GM21717 (cell line): Measurements from ENCODE around the gene LIX1.
"Not testable (repeated sequence)": the region's sequence is repeated elsewhere in the genome, so short reads cannot be mapped to it uniquely, and the experiment has no call there.

Experiments used
- ATAC-seq: cut with Tn5 transposase; IDR thresholded peaks from one replicate; pipeline ENCODE4 v1.9.1; 2021; ENCODE audit warnings: mild to moderate bottlenecking, moderate library complexity; ENCODE audit not compliant: unreplicated experiment

Gene LIX1

DNA sequence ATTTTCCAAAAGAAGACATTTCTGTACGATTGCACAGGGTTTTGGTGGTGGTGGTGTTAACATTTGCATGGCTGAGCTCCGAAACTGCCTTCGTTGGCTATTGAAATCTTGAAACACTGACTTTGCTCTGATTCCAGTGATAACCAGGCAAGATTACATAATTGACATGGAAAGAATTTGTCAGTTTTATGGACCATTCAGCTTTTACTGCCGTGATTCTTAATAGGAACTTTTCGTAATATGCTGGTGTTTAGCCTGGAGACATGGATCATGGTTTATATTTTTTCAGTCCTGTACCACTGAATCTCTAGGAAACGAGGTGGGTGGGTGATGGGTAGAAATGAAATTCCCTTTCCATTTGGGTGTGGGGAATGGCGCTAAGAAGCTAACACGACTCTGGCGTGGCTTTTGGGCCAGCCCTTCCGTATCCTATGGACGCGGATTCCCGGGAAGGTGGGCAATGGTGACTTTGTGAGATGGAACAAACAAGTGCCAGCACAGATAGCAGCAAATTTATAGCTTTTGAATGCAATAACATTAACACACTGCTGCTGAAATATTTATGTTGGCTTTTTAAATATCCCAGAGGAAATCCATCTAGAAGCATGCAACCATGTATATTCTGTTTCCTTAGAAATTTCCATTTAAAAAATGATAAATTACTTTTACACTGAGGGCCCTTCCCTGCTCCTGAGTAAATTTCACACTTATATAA, 36.8 kb downstream of the LIX1 start:
- ATAC-seq, result no peak

DNA sequence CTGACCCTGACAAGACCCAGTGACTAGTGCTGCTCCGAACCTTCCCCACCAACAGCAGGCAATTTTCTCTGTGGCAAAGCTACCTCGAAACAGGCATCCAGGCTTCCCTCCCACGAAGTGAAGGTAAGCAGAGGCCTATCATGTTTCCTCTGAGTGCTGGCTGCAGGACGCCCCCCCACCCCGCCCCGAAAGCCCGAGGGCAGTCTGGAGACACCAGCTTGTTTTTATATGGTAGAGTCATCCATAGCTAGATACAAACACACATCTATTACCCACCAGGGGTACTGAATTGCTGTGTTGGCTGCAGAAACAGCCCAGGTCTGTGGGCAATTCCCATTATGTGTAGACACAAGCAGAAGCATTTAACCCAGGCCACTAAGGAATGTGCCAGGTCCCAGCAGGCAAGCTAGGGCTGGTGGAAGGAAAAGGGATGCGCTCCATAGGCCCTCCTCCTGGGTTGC, 40.4 kb downstream of the LIX1 start:
- ATAC-seq, result no peak

DNA sequence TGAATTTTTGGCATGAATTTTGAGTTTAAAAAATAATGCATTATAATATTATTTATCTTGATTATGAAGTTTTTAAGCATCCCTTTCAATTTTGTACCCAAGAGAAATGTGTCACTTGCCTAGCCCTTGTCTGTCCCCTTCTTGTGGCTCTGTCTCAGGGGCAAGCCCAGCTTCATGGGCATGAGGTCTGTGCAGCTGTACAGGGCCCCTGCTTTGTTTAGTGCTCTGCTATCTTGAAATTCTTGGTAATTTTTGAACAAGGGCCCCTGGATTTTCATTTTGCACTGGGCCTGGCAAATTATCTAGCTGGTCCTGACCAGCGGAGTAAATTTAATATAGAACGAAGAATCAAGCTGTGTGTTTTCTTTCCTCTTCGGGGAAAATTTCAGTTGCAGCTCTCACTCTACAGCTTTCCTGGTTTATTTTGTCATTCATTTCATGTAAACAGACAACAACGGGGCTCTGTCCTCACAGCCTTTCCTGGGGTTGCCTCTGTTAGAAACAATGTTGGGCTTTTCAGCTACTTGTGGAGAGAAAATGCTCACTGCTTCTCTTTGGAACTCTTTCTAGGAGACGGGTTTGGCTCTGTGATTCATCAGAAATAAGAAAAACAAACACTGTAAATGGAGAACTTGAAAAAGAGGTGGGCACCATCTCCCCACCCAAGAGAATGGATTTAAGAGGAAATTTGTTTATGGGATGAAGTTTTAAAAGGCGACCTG, 41.1 kb downstream of the LIX1 start:
- ATAC-seq, result no peak

DNA sequence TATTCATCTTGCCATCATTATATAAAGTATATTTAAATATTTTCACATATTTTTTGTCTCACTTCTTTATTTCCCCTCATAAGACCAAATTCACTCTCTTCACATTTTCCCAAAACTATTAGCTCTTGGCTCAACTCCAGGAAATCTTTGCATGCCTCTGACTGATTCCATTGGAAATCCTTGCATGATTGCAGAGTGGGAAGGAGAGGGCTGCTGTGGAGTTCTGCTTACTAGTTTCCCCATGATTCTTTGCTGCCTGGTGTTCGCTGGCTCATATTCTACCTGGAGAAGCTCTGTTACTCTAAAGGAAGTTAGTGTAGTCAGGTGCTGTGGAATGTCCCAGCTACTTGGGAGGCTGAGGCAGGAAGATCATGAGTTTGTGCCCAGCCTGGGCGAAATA, 41.9 kb downstream of the LIX1 start:
- no peak for ATAC-seq

DNA sequence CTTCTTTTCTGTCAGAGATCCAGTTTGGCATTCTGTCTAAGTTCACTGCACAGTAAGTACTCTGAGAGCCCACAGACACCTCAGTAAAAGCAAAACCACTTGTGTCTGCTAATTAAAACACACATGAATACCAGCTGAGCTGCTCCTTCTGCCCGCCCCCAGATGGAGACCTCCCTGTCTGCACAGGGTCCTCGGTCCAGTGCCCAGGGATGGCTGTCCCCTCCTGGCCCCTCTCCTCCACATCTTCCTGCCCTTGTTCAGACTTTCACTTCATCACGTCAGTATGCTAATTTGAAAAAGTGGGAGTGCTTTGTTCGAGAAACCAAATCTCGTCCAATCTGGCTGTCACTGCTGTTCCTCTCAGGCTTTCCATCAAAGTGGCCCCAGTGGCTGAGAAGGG, 43.5 kb downstream of the LIX1 start:
- ATAC-seq, result no peak

DNA sequence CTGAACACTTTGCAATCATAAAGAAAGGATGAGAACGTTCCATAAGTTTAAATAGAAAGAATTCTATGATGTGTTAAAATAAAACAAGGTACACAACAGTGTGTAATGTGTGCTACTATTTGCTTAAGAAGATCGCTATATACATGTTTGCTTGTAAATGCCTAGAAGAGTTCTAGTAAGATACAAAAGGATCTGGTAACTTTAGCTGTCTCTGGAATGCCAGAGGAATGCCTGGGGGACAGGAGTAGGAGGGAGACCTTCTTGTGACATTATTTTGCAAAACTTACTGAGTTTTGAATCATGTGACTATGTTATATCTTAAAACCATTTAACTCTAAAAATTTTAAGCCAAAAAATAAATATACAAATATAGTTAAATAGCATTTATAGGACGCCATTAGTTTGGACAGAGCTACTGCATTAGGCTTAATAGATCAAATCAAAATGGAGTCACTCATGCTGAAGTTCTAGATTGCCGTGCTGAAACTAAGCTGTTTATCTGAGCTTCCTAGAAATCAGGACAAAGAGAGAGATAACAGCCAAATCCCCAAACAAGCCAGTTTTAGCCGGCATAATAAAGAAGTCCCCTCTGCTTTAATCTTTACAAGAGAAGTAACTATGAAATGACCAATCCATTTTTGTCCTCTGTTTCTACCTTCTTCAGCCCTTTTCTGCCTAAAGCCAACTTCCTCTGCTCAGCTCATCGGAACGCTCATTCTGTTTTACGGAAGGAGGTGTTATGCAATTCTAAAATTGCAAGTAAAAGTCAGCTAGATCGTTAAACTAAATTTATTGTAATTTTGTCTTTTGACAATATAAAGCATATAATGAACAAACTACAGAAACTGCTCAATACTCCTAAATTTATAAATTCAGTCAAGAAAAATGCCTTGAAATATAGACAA, 44.8 kb downstream of the LIX1 start:
- no peak for ATAC-seq

DNA sequence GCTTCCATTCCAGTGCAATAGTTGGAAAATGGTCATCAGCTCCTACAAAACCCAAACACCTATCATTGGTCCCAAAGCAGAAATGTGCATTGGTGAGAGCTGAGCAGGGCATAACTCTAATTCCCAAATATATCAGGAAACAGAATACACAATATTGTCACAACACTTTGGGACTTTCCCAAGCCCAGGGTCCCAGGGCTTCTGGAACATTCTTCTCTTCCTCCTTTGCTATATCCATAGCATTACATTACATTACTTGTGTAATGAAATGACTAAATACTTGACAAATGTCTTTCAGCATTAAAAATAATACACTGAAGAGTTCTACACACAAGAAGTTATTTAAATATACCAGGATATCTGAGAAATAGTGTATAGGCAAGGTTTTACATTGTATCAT, 45.6 kb downstream of the LIX1 start:
- ATAC-seq, result no peak

DNA sequence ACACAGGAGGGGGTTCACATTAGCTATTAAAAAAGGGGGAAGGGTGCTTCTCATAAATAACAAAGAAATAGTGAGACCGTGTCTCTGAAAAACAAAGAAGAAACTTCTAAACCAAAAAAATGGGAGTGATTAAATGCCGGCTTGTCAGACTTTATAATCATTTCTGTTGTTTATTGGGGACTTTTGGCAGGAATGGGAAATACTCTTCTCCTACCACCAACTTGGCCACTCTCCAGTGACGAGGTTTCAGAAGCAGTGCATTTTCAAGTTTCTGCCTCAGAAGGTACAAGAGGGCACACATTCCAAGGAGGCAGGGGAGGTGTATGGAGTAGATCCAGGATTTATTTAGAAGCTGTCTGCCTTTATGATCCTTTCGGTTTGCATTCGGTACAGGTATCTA, 46.2 kb downstream of the LIX1 start:
- ATAC-seq, result no peak

DNA sequence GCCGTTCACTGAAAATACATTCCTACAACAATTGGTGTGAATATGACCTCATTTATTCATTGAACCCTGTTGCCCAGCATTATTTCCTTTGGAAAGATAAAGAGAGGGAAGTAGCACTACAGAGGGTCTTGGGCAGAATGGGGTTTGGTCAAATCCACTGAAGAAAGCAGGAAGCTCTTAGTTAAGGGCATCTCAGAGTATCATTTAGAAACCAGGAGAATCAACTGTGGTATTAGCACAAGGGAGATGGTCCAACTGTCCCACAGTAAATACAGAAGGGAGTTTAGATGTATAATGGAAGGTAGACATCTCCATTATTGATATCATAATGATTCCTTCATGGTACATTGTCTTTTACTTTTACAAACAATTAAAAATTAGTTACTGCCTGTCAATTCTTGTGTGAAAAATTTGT, 47.1 kb downstream of the LIX1 start:
- ATAC-seq, result peak; percentile 61

DNA sequence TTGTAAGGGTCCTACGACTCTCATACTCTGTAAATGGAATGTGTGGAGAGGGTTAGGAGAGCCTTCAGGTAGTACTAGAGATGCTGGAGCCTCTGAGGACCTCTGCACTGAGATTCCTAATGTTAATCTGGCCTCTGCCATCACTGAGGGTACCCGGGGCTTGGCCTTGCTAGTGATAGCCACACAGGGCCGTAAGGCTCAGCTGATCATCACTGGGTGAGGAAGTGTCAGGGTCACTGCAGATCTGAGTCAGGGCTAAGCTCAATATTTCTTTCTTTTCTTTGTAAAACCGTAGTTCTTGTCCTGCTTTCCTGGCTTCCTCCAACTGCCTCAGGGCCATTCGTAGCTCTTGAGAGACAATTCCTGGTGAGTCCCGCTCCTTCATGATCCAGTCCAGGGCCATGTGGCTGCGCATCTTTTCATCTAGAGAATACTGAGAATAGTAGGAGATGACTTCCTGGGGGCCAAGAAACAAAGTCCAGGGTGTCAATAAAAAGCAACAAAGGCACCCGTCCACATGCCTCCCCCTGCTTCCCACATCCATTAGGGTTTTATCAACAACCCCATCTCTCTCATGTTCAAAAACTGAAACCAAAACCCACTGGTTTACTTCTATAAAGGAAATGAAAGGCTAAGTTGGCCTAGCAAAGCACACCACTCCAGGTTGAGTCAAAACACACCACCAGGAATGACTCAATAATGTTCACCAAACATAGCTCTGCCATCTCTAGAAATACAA, 47.7 kb downstream of the LIX1 start:
- ATAC-seq, result peak; percentile 100

DNA sequence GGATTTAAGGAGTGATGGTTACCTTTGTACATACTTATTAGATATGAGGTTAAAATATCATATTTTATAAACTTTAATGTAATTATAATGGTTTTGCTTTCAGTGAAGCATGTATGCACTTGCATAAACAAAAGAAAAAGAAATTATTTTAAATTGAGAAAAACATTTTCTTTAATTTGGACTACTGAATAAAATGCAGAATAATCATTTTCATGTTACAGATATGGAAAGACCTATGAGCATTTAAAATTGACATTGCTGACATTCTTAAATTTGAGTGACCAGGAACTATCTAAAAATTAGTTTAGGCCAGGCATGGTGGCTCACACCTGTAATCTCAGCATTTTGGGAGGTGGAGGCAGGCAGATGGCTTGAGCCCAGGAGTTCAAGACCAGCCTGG, 49.2 kb downstream of the LIX1 start:
- ATAC-seq, result no peak

DNA sequence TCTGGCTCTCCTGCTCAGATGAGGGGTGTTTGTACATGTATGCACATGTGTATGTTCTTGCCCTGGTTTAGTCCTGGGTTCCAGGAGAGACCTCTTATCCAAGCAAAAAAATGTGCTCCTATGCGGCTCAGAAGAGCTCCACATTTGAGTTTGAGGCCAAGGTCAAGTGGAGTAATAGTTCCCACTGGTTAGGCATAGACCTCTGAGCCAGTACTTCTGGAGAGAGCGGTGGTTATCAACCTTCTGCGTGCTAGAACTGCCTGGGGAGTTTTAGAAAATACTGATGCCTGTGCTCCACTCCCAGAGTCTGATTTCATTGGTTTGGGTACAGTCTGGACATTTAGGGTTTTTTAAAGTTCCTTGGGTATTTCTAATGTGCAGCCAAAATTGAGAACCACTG, 51.5 kb downstream of the LIX1 start:
- ATAC-seq, result no peak

DNA sequence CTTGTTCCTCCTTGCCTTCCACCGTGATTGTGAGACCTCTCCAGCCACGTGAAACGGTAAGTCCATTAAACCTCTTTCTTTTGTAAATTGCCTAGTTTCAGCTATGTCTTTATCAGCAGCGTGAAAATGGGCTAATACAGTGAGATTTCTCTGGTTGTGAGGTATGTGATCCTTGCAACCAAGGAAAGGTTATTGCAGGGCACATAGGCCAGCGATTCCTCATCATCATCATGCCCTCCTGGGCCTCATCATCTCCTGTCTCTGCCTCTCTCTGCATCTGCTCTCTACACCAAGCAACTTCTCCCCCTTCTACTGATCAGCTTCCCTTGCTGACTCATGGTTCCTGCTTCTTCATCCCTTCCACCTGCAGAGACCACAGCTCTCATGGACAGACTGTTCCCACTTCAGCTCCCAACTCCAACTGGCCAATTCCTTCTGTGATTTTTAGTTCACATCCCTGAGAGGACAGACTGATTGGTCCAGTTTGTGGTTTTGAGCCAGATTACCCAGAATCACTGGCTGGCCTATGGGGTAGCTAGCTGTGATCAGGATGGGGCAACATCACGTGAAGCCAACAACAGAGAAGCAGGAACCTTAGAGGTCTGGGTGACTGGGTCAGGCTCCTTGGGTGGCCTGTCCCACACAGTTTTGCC, 53.1 kb downstream of the LIX1 start:
- no peak for ATAC-seq

DNA sequence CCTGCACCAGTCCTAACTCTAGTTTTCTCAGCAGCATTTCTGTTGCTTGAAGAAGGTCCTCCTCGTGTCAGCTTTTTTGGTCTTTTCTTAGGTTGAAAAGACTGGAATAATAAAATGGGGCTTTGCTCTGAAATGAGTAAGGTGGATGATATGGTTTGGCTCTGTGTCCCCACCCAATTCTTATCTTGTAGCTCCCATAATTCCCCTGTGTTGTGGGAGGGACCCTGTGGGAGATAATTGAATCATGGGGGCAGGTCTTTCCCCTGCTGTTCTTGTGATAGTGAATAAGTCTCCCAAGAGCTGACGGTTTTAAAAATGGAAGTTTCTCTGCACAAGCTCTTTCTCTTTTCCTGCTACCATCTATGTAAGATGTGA, 53.6 kb downstream of the LIX1 start:
- ATAC-seq, result no peak

DNA sequence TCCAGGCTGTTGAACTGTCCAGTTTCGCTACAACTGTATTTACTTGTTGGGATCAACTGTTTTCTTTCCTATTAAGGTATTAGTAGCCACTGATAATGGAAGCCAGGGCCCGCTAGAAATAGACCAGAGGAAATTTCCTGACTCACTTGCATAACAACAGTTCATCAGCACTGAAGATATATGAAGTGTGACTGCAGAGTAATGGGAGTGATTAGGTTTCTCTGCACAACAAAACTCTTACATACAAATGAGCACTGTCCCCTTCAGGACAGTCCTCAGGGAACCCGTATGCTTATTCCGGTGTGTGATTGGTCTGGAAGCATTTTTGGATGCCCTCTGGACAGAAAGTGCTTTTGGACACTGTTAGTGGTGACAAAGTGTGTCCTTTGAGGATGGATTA, 55.3 kb downstream of the LIX1 start:
- ATAC-seq, result no peak

DNA sequence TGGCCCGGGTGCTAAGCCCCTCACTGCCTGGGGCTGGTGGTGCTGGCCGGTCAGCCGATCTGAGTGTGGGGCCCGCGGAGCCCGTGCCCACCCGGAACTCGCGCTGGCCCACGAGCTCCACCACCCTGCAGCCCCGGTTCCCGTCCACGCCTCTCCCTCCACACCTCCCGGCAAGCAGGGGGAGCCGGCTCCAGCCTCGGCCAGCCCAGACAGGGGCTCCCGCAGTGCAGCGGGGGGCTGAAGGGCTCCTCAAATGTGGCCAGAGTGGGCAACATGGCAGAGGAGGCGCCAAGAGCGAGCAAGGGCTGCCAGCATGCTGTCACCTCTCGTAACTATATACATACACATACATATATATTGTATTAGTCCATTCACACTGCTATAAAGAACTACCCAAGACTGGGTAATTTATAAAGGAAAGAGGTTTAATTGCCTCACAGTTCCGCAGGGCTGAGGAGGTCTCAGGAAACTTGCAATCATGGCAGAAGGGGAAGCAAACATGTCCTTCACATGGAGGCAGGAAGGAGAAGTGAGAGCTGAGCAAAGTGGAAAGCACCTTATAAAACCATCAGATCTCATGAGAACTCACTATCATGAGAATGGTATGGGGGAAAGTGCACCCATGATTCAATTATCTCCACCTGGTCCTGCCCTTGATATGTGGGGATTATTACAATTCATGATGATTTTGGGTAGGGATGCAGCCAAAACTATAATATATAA, 56.8 kb downstream of the LIX1 start:
- no peak for ATAC-seq

DNA sequence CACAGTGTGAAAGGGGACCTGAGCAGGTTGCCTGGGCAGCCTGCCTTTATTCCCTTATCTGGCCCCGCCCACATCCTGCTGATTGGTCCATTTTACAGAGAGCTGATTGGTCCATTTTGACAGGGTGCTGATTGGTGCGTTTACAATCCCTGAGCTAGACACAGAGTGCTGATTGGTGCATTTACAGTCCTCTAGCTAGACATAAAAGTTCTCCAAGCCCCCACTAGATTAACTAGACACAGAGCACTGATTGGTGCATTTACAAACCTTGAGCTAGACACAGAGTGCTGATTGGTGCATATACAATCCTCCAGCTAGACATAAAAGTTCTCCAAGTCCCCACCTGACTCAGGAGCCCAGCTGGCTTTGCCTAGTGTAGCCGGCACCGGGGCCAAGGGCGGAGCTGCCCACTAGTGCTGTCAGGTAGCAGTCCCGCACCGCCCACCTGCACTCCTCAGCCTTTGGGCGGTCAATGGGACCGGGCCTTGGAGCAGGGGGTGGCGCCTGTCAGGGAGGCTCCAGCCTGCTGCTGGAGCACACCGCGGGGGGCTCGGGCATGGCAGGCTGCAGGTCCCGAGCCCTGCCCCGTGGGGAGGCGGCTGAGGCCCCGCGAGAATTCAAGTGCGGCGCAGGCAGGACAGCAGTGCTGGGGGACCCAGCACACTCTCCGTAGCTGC, 57.5 kb downstream of the LIX1 start:
- not testable (repeated sequence) for ATAC-seq

DNA sequence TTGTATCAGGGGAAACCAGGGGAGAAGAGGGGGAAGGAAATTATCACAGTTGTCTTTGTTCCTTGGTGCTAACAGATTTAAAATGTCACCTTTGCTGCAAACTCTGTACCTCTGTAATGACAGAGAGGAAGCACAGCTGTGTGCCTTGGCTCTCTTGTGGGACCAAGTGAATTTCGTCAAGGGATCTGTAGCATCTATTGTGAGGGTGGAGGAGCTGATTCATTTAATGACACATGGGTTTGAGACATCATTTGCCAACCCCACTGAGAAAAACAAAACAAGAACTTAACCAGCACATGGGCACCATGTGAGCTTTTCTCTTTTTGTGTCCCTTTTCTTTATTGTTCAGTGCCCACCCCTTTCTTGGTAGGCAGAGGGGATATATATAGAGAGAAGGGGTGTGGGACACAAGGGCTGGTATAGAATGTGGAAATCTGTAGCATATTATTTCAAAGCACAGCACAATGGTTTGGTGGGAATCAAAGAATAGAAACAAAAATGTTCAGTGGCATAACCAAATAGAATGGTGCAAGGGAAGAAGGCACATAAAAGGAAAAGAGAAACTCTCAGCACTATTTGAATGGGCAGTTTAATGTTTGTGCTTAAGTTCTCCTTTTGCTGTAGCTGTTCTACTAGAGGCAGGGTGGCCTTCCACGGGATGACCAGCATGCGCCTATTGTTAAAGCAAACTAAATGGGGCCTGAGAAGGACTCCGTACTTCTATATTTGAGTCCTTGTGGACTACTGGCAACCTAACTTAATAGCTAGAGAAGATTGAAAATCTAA, 63.3 kb downstream of the LIX1 start:
- ATAC-seq, result no peak
